K562 (cell line): Measurements from ENCODE around the gene SNX10. TPM values are rescaled to one million over a fixed set of nuclear protein-coding genes. Genes with fewer than 3 reads are reported as not detected.
A peak's percentile ranks its signal among the peaks of the same experiment; 100 is the strongest.

Experiments used
- ATAC-seq: fragments of 200-7000 bp; cut with Tn5 transposase; 3 replicates; pipeline ENCODE4 v1.9.1; 2020; ENCODE audit warnings: moderate library complexity
- BruUV-seq: library from RNA; stranded (reverse); fragments of 400-500 nt; replicated peaks from 2 replicates; lab custom pipeline; 2021; lab: Mats Ljungman, UMichigan
- CTCF ChIA-PET: fragments of 300-600 bp; formaldehyde crosslinking; extraction: SDS; loops from one replicate; lab custom pipeline; 2021; ENCODE audit warnings: low intra/inter-chr PET ratio; lab: Yijun Ruan, JAX
- POLR2A ChIA-PET: fragments of 300-600, 350-650 bp; sonication (Branson Sonifier 250); formaldehyde crosslinking; extraction: SDS; loops from one replicate; lab custom pipeline; 2021; ENCODE audit warnings: antibody characterized with exemption, inconsistent platforms; lab: Yijun Ruan, JAX
- DNase-seq, 4 experiments: peaks; one replicate each; pipeline versions ENCODE4 v3.0.0 to v3.0.0-alpha.2; 2011 to 2018; ENCODE audit warnings: low spot score in 3 of 4, mixed read lengths in 3 of 4; ENCODE audit errors: extremely low read depth in 1 of 4
- FAIRE-seq: peaks from 2 replicates; lab custom pipeline; 2011; peaks lifted over from hg19 to GRCh38; lab: Jason Lieb, UNC
- H2AFZ ChIP-seq: 2 replicates; pipeline ENCODE4 v1.6.0; 2011; ENCODE audit warnings: low read depth, low read length, control low read depth, inconsistent platforms
- H3K27ac ChIP-seq: fragments of 200-600 bp; 3 replicates; pipeline ENCODE4 v1.8.0; 2011; ENCODE audit warnings: low read depth, mild to moderate bottlenecking, control low read depth, inconsistent platforms, low read length, moderate library complexity, mixed read lengths; ENCODE audit errors: extremely low read depth
- H3K27me3 ChIP-seq, 2 experiments: fragments of 300-600 bp in 1 of 2; 2 replicates in 1 of 2; 3 replicates in 1 of 2; pipeline versions ENCODE4 v1.6.0 to v1.8.0; 2011; ENCODE audit warnings: inconsistent platforms in 2 of 2, low read length in 2 of 2, mild to moderate bottlenecking in 1 of 2, mixed read lengths in 1 of 2, moderate library complexity in 1 of 2; ENCODE audit not compliant: control insufficient read depth in 2 of 2, insufficient read depth in 2 of 2
- H3K36me3 ChIP-seq: fragments of 300-600 bp; 3 replicates; pipeline ENCODE4 v1.8.0; 2011; ENCODE audit warnings: mild to moderate bottlenecking, low read length, inconsistent platforms; ENCODE audit not compliant: control insufficient read depth, insufficient read depth
- H3K4me1 ChIP-seq, 2 experiments: fragments of 200-600 bp in 1 of 2; replicated peaks in 1 of 2; 2 replicates in 1 of 2; 3 replicates in 1 of 2; pipeline versions ENCODE4 v1.5.1 to v1.8.0; 2011; ENCODE audit warnings: inconsistent platforms in 2 of 2, low read length in 2 of 2, mild to moderate bottlenecking in 1 of 2, mixed read lengths in 1 of 2, moderate library complexity in 1 of 2; ENCODE audit not compliant: control insufficient read depth in 2 of 2, insufficient read depth in 2 of 2
- H3K4me2 ChIP-seq: 2 replicates; pipeline ENCODE4 v1.6.1; 2011; ENCODE audit warnings: low read length, control low read depth, inconsistent platforms, mixed read lengths; ENCODE audit not compliant: insufficient read depth
- H3K4me3 ChIP-seq: fragments of 200-600 bp; sonication (generic), shearing (Covaris generic); 2 replicates; pipeline ENCODE4 v1.5.1; 2016; ENCODE audit warnings: control low read depth, inconsistent platforms
- H3K79me2 ChIP-seq: fragments of 200-600 bp; 3 replicates; pipeline ENCODE4 v1.8.0; 2011; ENCODE audit warnings: low read length, inconsistent platforms; ENCODE audit not compliant: control insufficient read depth, insufficient read depth
- H3K9ac ChIP-seq, 2 experiments: 2 replicates each; pipeline versions ENCODE4 v1.6.0 to v1.6.1; 2011; ENCODE audit warnings: low read depth in 2 of 2, low read length in 2 of 2, control low read depth in 1 of 2, inconsistent platforms in 1 of 2, mild to moderate bottlenecking in 1 of 2, mixed read lengths in 1 of 2; ENCODE audit not compliant: insufficient read depth in 1 of 2
- H3K9me1 ChIP-seq: one replicate; pipeline ENCODE4 v1.6.0; 2011; ENCODE audit warnings: inconsistent platforms, mild to moderate bottlenecking, low read length, moderate library complexity; ENCODE audit not compliant: control insufficient read depth, insufficient read depth
- H3K9me3 ChIP-seq: replicated peaks from 2 replicates; pipeline ENCODE4 v1.5.1; 2011; ENCODE audit warnings: low read depth, low read length, inconsistent platforms; ENCODE audit not compliant: control insufficient read depth, insufficient read depth
- H4K20me1 ChIP-seq: replicated peaks from 2 replicates; pipeline ENCODE4 v1.6.1; 2011; ENCODE audit warnings: low read length, inconsistent platforms, mixed read lengths; ENCODE audit not compliant: control insufficient read depth, insufficient read depth
- CBX2 ChIP-seq: fragments of 200-600 bp; sonication (generic); IDR thresholded peaks from one replicate; pipeline ENCODE4 v1.6.1; 2012; ENCODE audit warnings: mild to moderate bottlenecking, low read length, inconsistent platforms; ENCODE audit not compliant: insufficient read depth, poor library complexity, severe bottlenecking
- DPF2 ChIP-seq: fragments of 450-650 bp; IDR thresholded peaks from 2 replicates; pipeline ENCODE4 v1.6.1; 2016
- EWSR1 ChIP-seq: fragments of 450-650 bp; IDR thresholded peaks from 2 replicates; pipeline ENCODE4 v1.6.1; 2018; ENCODE audit warnings: borderline replicate concordance, mild to moderate bottlenecking, low read depth, moderate library complexity; ENCODE audit not compliant: partially characterized antibody
- FOS ChIP-seq: IDR thresholded peaks from 3 replicates; pipeline ENCODE4 v1.6.1; 2011; ENCODE audit not compliant: insufficient read length; ENCODE audit errors: extremely low read depth
- RCOR1 ChIP-seq, 2 experiments: IDR thresholded peaks; 2 replicates each; pipeline ENCODE4 v1.6.1; 2012; ENCODE audit warnings: low read depth in 2 of 2, low read length in 2 of 2, borderline replicate concordance in 1 of 2, improper control_type of control experiment in 1 of 2
- ZNF75A ChIP-seq: fragments of 450-650 bp; formaldehyde crosslinking; IDR thresholded peaks from 2 replicates; pipeline ENCODE4 v1.4.0; 2020; ENCODE audit warnings: mild to moderate bottlenecking
- WGBS: fragments of 100-300 bp; shearing (Covaris generic); methylation state at CpG from one replicate; pipeline ENCODE4 v1.1.6; 2016; ENCODE audit warnings: low coverage, mixed read lengths; ENCODE audit not compliant: insufficient coverage; ENCODE audit errors: missing lambda C conversion rate; 5-methylcytosine and 5-hydroxymethylcytosine counted together
- in situ Hi-C: fragments of 300-500 bp; cut with MboI; formaldehyde crosslinking; loops from 4 replicates; pipeline ENCODE4 v1.15.0; 2018; ENCODE audit warnings: inconsistent platforms, mixed read lengths
- intact Hi-C: fragments of 100-400 bp; cut with micrococcal nuclease; formaldehyde crosslinking; loops from 2 replicates; pipeline ENCODE4 v1.14.2; 2022
- polyA plus RNA-seq, 8 experiments: library from polyadenylated mRNA; depleted of rRNA in 4 of 8; stranded (reverse) in 5 of 8; unstranded in 3 of 8; fragments of >200 nt; fragmentation: Nextera tagmentation in 2 of 8; fragmentation: Illumina TruSeq in 1 of 8; extraction: Ambion mirVana in 2 of 8; extraction: Trizol in 1 of 8; gene quantifications; 2 replicates each; pipeline versions ENCODE4 v1.2.1 to v1.2.3, GENCODE V29; 2011 to 2014; ENCODE audit warnings: inconsistent platforms in 1 of 8, missing spikeins in 1 of 8
- total RNA-seq, 7 experiments: library from RNA; depleted of rRNA in 6 of 7; stranded (reverse); fragments of >200 nt in 6 of 7; fragmentation: Illumina TruSeq in 2 of 7; extraction: Trizol in 2 of 7; gene quantifications; 2 replicates each; pipeline versions ENCODE4 v1.2.1 to v1.2.3, GENCODE V29; 2011 to 2021; ENCODE audit warnings: low replicate concordance in 1 of 7
- TF ChIP-seq, protein P1 (sequence below): fragments of 450-650 bp; formaldehyde crosslinking; IDR thresholded peaks from 2 replicates; pipeline ENCODE4 v1.4.0; 2020; ENCODE audit warnings: mild to moderate bottlenecking, moderate library complexity

SNX10 gene
- total and polyA plus RNA-seq, 9 of the 15 experiments (the other 6 are each of a cell fraction or from before 2014, with no cell fraction given), result 6.9 to 16.5 (median 11.5) TPM

DNA sequence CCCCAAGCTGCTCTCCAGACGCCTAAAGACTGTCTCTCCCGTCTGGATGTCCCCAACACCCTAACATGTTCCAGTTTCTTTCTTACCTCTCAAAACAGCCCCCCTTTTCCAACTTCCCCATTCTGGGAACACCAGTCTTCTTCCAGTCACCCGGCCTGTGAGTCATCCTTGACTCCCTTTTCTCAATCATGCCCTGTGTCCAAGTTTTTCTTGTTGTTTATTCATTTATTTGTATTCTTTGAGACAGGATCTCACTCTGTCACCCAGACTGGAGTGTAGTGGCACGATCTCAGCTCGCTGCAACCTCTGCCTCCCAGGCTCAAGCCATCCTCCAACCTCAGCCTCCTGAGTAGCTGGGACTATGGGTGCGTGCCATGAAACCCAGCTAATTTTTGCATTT is 15.6 kb downstream of the SNX10 start (continued):
- TF ChIP-seq CBX2 (no peak), ZNF75A (no peak), DPF2 (peak; percentile 49; the same call in 1 of the 2 replicates), FOS (peak; percentile 28), RCOR1 (IDR thresholded peaks at IDR 0.05; ENCODE audit: borderline replicate concordance in 1 of 2, low read depth in 2 of 2, low read length in 2 of 2) (0 out of 4 replicates have a peak, but pooled peaks of 1 of the 2 experiments have one; percentile 25)

DNA sequence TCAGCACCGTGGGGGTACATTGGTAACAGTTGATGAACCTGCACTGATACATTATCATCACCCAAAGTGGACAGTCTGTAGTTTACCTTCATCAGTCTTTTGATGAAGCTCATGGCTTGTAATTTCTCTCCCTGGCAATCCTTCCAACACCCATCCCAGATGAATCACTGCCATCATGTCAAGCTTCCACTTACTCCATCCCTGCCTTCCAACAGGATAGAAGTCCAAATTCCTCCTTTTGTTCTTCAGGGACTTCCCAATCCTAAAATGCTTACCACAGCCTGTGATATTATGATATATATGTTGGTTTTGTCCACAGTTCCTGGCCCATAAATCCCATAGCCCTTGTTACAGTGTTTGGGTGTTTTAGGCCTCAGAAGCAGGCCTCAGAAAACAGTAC is 16.1 kb downstream of the SNX10 start:
- no TSS peak for BruUV-seq
- no peak overlapping the region for H3K4me2 ChIP-seq
- no peaks in the 10 kb centered on the region; the same call in 2 of the 3 replicates for H3K36me3 ChIP-seq
- intact Hi-C loops (no loop called here), in situ Hi-C loops (no loop called here)
- no peak overlapping the region for H3K9ac ChIP-seq
- peaks cover 0 to 26% of the 10 kb centered on the region in 2 experiments; a peak in 4 of 5 replicates for H3K4me1 ChIP-seq
- no peak for FAIRE-seq
- WGBS, result 17% methylated on average over 1 of the region's 1 CpG
- H3K27me3 ChIP-seq, result no peaks in the 10 kb centered on the region
- TF ChIP-seq, protein P1, sequence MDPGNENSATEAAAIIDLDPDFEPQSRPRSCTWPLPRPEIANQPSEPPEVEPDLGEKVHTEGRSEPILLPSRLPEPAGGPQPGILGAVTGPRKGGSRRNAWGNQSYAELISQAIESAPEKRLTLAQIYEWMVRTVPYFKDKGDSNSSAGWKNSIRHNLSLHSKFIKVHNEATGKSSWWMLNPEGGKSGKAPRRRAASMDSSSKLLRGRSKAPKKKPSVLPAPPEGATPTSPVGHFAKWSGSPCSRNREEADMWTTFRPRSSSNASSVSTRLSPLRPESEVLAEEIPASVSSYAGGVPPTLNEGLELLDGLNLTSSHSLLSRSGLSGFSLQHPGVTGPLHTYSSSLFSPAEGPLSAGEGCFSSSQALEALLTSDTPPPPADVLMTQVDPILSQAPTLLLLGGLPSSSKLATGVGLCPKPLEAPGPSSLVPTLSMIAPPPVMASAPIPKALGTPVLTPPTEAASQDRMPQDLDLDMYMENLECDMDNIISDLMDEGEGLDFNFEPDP (CRISPR knock-in tag), result no peak
- TF ChIP-seq EWSR1, result no peak
- ChIA-PET CTCF (no interaction called here), POLR2A (interaction anchor here (1.1 to 2.4 kb wide), 3 partner anchors 9 to 120 kb away, joined by 3 to 8 read pairs (median 5); no protein-coding TSS in a partner anchor)
- no peak overlapping the region for H3K4me3 ChIP-seq
- no peaks in the 10 kb centered on the region for H4K20me1 ChIP-seq
- H3K9me3 ChIP-seq, result no peaks in the 10 kb centered on the region
- ATAC-seq, result no peak
- no peaks in the 10 kb centered on the region for H3K79me2 ChIP-seq
- no peak for DNase-seq
- H3K9me1 ChIP-seq, result no peaks in the 10 kb centered on the region
- H2AFZ ChIP-seq, result no peak overlapping the region
- no peak overlapping the region for H3K27ac ChIP-seq
